ENCODE data around the gene ITM2B. TPM values are rescaled to one million over a fixed set of nuclear protein-coding genes. Genes with fewer than 3 reads are reported as not detected.
"Not testable (repeated sequence)": the region's sequence is repeated elsewhere in the genome, so short reads cannot be mapped to it uniquely, and the experiment has no call there.

ITM2B gene
- total RNA-seq (2014; rRNA removed; shearing (Covaris generic)), result 386 and 387 TPM in 2 replicates

- DNase-seq (ENCODE audit: low read depth), result peak; percentile 57
These were observed at the start of gene ITM2B for GRCh38 chr13:48233046-48233888. Gene ITM2B, plus strand, starts transcription at chr13:48233206. Its CDS starts 155 bp downstream, at chr13:48233361.

GRCh38 chr13:48184260-48184659 lies 48.7 kb upstream of the ITM2B start:
- DNase-seq (ENCODE audit: low read depth), result no peak

- no peak for DNase-seq (ENCODE audit: low read depth)
These were observed 48.0 kb upstream of the ITM2B start for GRCh38 chr13:48185018-48185417.

GRCh38 chr13:48186722-48187121 lies 46.3 kb upstream of the ITM2B start:
- no peak for DNase-seq (ENCODE audit: low read depth)

GRCh38 chr13:48188131-48188530 lies 44.9 kb upstream of the ITM2B start:
- DNase-seq (ENCODE audit: low read depth), result no peak

- no peak for DNase-seq (ENCODE audit: low read depth)
These were observed 44.4 kb upstream of the ITM2B start for GRCh38 chr13:48188601-48189000.

- no peak for DNase-seq (ENCODE audit: low read depth)
These were observed 43.8 kb upstream of the ITM2B start for GRCh38 chr13:48189171-48189570.

GRCh38 chr13:48192411-48192935 lies 40.5 kb upstream of the ITM2B start:
- no peak for DNase-seq (ENCODE audit: low read depth)

- DNase-seq (ENCODE audit: low read depth), result no peak
These were observed 38.6 kb upstream of the ITM2B start for GRCh38 chr13:48194379-48194754.

GRCh38 chr13:48199404-48199946 lies 33.5 kb upstream of the ITM2B start:
- no peak for DNase-seq (ENCODE audit: low read depth)

GRCh38 chr13:48201044-48201443 lies 32.0 kb upstream of the ITM2B start:
- DNase-seq (ENCODE audit: low read depth), result no peak

- DNase-seq (ENCODE audit: low read depth), result not testable (repeated sequence)
These were observed 25.8 kb upstream of the ITM2B start for GRCh38 chr13:48207207-48207606.

GRCh38 chr13:48210178-48210577 lies 22.8 kb upstream of the ITM2B start:
- DNase-seq (ENCODE audit: low read depth), result peak; percentile 69

- peak; percentile 45 for DNase-seq (ENCODE audit: low read depth)
These were observed 18.4 kb upstream of the ITM2B start for GRCh38 chr13:48214519-48215121.

- peak; percentile 3 for DNase-seq (ENCODE audit: low read depth)
These were observed 17.3 kb upstream of the ITM2B start for GRCh38 chr13:48215511-48216203.

GRCh38 chr13:48216204-48216711 lies 16.7 kb upstream of the ITM2B start:
- no peak for DNase-seq (ENCODE audit: low read depth)

- no peak for DNase-seq (ENCODE audit: low read depth)
These were observed 12.4 kb upstream of the ITM2B start for GRCh38 chr13:48220592-48220980.

- peak; percentile 28 for DNase-seq (ENCODE audit: low read depth)
These were observed 11.9 kb upstream of the ITM2B start for GRCh38 chr13:48220981-48221685.

GRCh38 chr13:48221686-48222187 lies 11.3 kb upstream of the ITM2B start:
- no peak for DNase-seq (ENCODE audit: low read depth)

GRCh38 chr13:48222358-48223301 lies 10.4 kb upstream of the ITM2B start:
- peak; percentile 15 for DNase-seq (ENCODE audit: low read depth)

Measured in M059J (cell line).